Measurements from ENCODE around the gene NUP43. TPM values are rescaled to one million over a fixed set of nuclear protein-coding genes. Genes with fewer than 3 reads are reported as not detected.

Gene NUP43
- total and polyA plus RNA-seq, 2 of the 13 experiments (the other 11 are each of a cell fraction or from before 2014, with no cell fraction given), result 38.9 to 85.1 TPM

GRCh38 chr6:149749594-149750135 lies 3.3 kb upstream of the NUP43 start, which contains the start of gene PCMT1 (continued):
- TF ChIP-seq BCL3 (CRISPR knock-in tag; IDR thresholded peaks at IDR 0.05) (peak; percentile 74), STAG1 (CRISPR knock-in tag; IDR thresholded peaks at IDR 0.05) (no peak), EHMT2 (IDR thresholded peaks at IDR 0.05; ENCODE audit: borderline replicate concordance, low read depth, low read length) (no peak), KDM5B (CRISPR knock-in tag; IDR thresholded peaks at IDR 0.05; ENCODE audit: borderline replicate concordance) (peak; percentile 83), ZNF501 (CRISPR knock-in tag; IDR thresholded peaks at IDR 0.05) (peak; percentile 90), ZNF468 (CRISPR knock-in tag; IDR thresholded peaks at IDR 0.05) (0 out of 2 replicates have a peak, but pooled peaks have one; percentile 55), BRD4 (CRISPR knock-in tag; IDR thresholded peaks at IDR 0.05) (peak; percentile 93; the same call in 1 of the 2 replicates), ZNF496 (CRISPR knock-in tag; IDR thresholded peaks at IDR 0.05; ENCODE audit: insufficient replicate concordance) (no peak), NFATC3 (CRISPR knock-in tag; IDR thresholded peaks at IDR 0.05) (0 out of 2 replicates have a peak, but pooled peaks have one; percentile 39), PCBP1 (IDR thresholded peaks at IDR 0.05; ENCODE audit: borderline replicate concordance, low read depth, low read length) (no peak), SAP130 (CRISPR knock-in tag; IDR thresholded peaks at IDR 0.05; ENCODE audit: low read depth) (peak; percentile 80), PHF20 (CRISPR knock-in tag; IDR thresholded peaks at IDR 0.05) (no peak; the same call in 1 of the 2 replicates), ZNF484 (CRISPR knock-in tag; IDR thresholded peaks at IDR 0.05; ENCODE audit: borderline replicate concordance, low read depth) (0 out of 2 replicates have a peak, but pooled peaks have one; percentile 40), GABPB1 (CRISPR knock-in tag; IDR thresholded peaks at IDR 0.05) (peak; percentile 65; the same call in 1 of the 2 replicates), MLLT10 (CRISPR knock-in tag; IDR thresholded peaks at IDR 0.05) (0 out of 2 replicates have a peak, but pooled peaks have one; percentile 56), DNMT1 (CRISPR knock-in tag; IDR thresholded peaks at IDR 0.05) (peak; percentile 74; the same call in 1 of the 2 replicates), ARID2 (CRISPR knock-in tag; IDR thresholded peaks at IDR 0.05; ENCODE audit: borderline replicate concordance) (peak; percentile 95; the same call in 1 of the 2 replicates), ELF1 (CRISPR knock-in tag; IDR thresholded peaks at IDR 0.05) (peak; percentile 7; the same call in 1 of the 2 replicates), KLF11 (CRISPR knock-in tag; IDR thresholded peaks at IDR 0.05) (peak; percentile 64; the same call in 1 of the 2 replicates), ZNF776 (CRISPR knock-in tag; IDR thresholded peaks at IDR 0.05) (no peak; the same call in 1 of the 2 replicates), REPIN1 (CRISPR knock-in tag; IDR thresholded peaks at IDR 0.05; ENCODE audit: borderline replicate concordance, low read depth) (peak; percentile 55; the same call in 1 of the 2 replicates), NCOR1 (IDR thresholded peaks at IDR 0.05; ENCODE audit: borderline replicate concordance, low read length) (no peak)

All from HepG2 (cell line).